Fibroblast of lung (primary cell): ENCODE measurements around the gene SEC24A.

ENCODE experiments used
- CTCF ChIP-seq, 2 donors: IDR thresholded peaks in 1 of 2; conservative IDR thresholded peaks in 1 of 2; 1 replicate in 1 of 2; 2 replicates in 1 of 2; pipeline ENCODE4 v1.5.1; 2011 to 2012; ENCODE audit warnings: low read length in 2 of 2, control low read depth in 1 of 2, inconsistent platforms in 1 of 2, low read depth in 1 of 2, mild to moderate bottlenecking in 1 of 2
- EZH2 ChIP-seq: IDR thresholded peaks from 2 replicates; pipeline ENCODE4 v1.5.1; 2012; ENCODE audit warnings: low read length, control low read depth, mild to moderate bottlenecking; ENCODE audit errors: missing control alignments

GRCh38 chr5:134656690-134657089 is 8.1 kb downstream of the SEC24A start:
- TF ChIP-seq CTCF (conservative IDR thresholded peaks at IDR 0.05 in 1 of 2, IDR thresholded peaks at IDR 0.05 in 1 of 2; ENCODE audit: low read depth in 1 of 2, low read length in 2 of 2) (no peak), EZH2 (no peak)
